GM21515 (cell line): ENCODE measurements around the gene TMEM229B.

Experiments used
- ATAC-seq: cut with Tn5 transposase; IDR thresholded peaks from one replicate; pipeline ENCODE4 v1.9.1; 2021; ENCODE audit not compliant: unreplicated experiment

The TMEM229B gene

GRCh38 chr14:67490196-67490595 is 1.7 kb upstream of the TMEM229B start:
- ATAC-seq: no peak

DNA sequence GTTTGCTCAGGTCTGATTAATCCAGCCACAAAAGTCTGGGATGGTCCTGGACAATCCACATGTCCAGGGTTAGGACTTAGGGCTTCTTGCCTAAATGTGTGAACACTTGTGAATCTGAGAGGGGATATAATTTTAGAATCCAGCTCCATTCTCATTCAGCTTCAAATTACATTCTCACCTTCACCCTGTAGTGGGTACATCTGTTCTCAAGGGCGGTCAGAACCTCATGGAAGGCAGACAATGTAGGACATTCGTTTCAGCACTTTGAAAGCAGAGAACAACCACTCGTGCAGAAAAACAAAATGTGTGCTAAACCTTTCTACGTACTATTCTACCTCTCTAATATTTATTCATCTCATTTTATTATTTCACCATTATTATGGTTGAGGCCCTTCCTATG is 1.2 kb downstream of the TMEM229B start:
- no peak for ATAC-seq

DNA sequence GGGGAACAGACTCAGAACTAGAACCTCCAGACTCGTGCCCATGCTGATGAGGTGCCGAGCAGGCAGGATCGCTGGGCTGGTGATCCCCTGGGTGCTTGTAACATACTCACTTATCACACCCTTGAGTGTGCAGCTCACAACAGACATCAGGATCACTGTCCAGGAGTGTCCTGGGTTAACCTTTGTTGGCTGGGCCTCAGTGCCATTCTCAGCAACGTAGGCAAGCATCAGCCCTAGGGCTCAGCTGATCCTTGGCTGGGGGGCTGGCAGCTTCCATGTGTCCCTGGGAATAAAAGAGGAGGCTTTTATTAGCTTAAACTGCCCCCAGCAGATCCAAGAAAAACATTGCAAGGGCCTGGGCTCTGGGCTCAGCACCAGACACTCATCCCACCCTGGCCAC is 1.6 kb downstream of the TMEM229B start:
- ATAC-seq: no peak

DNA sequence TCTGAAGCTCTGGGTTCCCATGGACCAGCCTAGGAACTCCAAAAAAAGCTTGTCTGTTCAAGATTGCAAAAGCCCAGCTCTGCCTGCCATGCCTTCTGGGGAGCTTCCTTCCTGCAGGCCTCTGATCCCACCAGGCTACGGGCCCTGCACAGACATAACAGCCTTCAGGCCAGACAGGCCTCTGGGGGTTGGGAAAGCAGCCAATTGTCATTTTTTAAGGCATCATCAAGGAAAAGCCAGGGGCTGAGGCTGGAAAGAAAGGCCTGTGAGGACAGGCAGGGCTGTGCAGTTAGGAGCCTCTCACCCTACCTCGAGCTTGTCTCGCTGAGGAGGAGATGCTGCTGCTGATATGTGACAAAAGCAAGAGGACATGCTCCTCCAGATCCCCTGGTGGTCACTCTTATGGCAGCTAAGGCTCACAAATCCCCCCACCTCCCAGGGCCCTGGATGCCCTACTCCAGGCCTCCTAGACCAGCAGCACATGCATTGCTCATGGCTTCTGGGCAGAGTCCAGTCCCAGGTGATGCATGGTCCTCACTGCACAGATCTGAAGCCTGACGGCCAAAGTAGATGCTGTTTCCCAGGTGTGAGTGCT is 2.9 kb downstream of the TMEM229B start:
- no peak for ATAC-seq

- ATAC-seq: no peak
Measured at GRCh38 chr14:67483579-67484285, 4.8 kb downstream of the TMEM229B start.

- no peak for ATAC-seq
Measured at GRCh38 chr14:67482231-67483164, 6.0 kb downstream of the TMEM229B start.

- ATAC-seq: no peak
Measured at GRCh38 chr14:67480011-67480410, 8.5 kb downstream of the TMEM229B start.

DNA sequence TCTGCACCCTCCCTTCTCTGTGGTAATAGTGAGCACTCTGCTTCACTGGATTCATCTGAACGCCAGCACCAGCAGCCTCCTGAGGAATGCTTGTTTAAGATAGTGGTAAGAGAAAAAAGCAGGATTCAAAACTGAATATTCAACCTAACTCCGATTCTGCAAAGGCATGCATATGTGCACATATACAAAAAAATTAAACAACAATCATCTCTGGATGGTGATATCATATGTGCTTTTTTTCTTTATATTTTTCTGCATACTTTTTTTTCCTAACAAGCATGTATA is 9.8 kb downstream of the TMEM229B start:
- ATAC-seq: no peak

- no peak for ATAC-seq
Measured at GRCh38 chr14:67477926-67478799, 10.4 kb downstream of the TMEM229B start.

- ATAC-seq: no peak
Measured at GRCh38 chr14:67474366-67474765, 14.2 kb downstream of the TMEM229B start.

DNA sequence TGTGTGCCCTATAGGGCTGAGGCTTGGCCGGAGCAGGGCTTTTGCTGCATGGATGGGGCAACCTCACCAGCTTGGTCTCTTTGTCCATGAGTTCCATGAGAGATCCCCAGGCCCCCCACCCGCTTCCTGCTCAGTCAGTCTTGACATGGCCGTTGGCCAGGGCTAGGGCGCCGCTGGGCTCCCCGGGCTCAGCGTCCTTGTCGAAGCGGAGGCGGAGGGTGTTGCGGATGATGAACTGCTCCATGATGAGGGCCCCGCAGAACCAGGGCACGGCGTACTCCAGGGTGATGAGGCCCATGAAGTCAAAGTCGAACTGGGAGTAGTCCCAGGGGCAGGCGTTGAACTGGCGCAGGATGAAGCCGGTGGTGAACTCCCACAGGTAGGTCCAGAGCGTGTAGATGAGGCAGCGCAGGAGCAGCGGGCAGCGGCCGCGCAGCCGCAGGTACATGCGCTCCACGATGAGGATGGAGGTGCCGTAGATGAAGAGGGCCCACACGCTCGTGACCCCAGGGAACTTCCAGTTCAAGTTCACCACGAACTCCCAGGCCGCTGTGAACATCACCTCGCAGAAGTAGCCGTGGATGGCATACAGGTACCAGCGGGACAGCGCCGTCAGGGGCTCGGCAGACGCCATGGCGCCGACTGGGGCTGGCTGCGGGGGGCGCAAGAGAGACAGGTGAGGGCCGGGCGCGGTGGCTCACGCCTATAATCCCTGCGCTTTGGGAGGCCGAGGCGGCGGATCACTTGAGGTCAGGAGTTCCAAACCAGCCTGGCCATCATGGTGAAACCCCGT is 15.0 kb downstream of the TMEM229B start:
- no peak for ATAC-seq

DNA sequence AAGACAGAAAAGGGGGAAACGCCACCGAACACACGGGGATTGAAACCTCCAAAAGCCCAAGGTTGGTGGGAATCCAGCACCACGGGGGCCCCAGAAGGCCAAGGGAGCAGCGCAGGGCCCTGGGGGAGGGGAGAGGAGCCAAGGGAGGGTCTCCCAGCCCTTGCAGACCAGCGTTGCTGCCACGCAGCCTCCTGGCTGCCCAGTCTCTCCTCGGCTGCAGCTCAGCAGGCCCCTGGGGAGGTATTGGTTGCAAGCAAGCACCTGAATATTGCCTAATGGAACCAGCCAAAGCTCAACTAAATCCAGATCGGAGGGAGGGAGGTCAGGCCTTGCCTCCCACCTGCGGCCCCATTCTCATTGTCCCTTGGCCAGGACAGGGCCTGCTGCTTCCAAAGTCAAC is 15.8 kb downstream of the TMEM229B start:
- no peak for ATAC-seq

GRCh38 chr14:67469954-67470353 is 18.6 kb downstream of the TMEM229B start:
- no peak for ATAC-seq

DNA sequence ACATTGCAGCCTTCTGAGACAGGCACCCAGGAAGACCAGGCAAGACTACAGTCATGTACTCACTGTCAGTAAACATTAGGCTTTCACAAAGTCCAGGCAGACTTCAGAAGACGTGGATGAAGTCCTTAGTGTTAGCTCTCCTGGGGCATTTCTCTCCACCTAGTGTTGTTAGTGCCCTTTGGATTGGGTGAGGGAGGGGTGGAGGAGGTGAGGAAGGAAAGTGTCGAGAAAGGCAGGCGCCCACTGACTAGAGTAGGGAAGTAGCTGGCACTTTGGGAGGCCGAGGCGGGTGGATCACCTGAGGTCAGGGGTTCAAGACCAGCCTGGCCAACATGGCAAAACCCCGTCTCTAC is 20.2 kb downstream of the TMEM229B start:
- ATAC-seq: no peak

- no peak for ATAC-seq
Measured at GRCh38 chr14:67467134-67467533, 21.4 kb downstream of the TMEM229B start.

DNA sequence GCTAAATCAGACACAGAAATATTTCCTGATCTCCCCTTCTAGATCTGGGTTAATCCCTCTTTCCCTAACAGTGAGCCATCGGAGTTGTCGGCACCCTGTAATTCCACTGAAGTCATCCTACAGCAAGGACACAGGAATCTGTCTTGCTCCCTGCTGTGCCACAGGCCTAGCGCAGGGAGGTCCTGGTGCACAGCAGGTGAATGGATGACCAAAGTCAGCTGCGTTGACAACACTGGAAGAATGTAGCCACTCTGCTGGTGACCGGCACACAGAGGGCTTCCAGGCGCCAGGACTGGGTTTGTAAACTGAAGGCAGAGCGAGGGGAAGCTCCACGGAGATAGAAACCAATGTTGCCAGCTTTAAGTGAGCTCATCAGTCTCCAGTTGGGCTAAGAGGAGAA is 23.6 kb downstream of the TMEM229B start:
- ATAC-seq: no peak

GRCh38 chr14:67464377-67464776 is 24.1 kb downstream of the TMEM229B start:
- ATAC-seq: no peak

DNA sequence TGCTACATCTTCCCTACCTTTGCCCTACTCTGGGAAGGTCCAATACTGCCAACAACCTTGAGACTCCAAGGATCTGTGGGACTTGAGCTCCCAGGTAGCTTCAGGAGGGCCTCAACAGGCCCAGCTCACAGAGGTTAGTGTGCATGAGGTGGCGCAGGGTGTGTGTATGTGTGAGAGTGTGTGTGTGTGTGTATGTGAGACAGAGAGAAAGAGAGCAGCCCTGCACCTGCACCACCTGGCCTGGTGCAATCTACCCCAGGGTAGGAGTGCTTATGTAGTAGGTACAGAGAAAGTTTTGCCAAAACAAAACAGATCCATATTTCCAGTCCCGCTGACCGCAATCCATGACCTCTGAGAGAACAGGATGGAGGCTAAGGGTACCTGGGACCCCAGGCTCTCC is 24.6 kb downstream of the TMEM229B start:
- no peak for ATAC-seq

- no peak for ATAC-seq
Measured at GRCh38 chr14:67461996-67462395, 26.5 kb downstream of the TMEM229B start.

GRCh38 chr14:67461341-67461985 is 27.1 kb downstream of the TMEM229B start:
- no peak for ATAC-seq
